ENCODE measurements around the gene DEUP1.

Gene DEUP1

DNA sequence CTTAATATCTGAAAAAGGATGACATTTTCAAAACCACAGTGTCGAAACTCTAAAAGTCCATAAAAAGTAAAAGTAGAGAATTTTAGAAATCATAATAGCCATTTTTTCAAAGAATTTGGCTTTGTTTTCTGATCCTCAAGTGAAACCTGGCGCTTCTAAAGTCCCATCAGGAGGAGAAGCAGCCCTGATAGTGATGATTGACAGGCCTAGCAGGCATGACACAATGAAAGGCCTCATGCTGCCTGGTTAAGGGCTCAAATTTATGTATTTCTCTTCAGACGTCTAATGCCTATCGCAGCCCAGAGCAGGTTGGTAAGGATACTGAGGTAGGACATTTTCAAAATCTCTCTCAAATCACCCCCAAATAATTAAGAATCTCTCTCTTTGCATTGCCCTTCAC is 3.9 kb upstream of the DEUP1 start:
- Mint-ChIP-seq H3K9me3 (no peaks in the 10 kb centered on the region), H3K36me3 (peaks cover 2% of the 10 kb centered on the region), H3K4me1 (peaks cover 10% of the 10 kb centered on the region), H3K4me3 (no peak overlapping the region), H3K27ac (no peak overlapping the region), H3K27me3 (peaks cover 34% of the 10 kb centered on the region)

DNA sequence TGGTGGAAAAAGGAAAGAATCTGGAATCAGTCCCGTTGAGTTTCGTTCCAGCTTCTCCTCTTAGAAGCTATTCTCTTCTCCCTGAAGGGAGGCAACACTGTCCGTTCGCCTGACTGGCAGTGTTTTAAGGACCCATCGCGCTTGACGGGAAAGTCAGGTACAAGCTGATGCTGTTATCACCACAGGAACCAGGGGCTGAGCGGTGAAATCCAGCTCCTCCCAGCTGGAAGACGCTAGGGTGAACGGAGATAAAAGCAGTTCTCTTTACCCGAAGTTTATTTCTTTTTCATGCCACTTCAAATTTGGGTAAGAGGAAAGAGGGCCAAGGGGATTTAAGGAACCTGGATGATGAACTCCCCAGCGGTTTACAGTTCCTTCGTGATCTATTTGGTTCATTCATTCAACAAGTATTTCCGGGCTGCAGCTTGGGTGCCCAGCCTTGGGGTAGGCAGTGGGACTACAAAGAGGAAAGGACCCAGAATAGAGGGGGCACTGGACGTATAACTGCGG is 551 bp upstream of the DEUP1 start:
- Mint-ChIP-seq H3K4me1 (peaks cover 10% of the 10 kb centered on the region), H3K9me3 (no peaks in the 10 kb centered on the region), H3K36me3 (peaks cover 2% of the 10 kb centered on the region), H3K27ac (no peak overlapping the region), H3K4me3 (no peak overlapping the region), H3K27me3 (peaks cover 38% of the 10 kb centered on the region)

DNA sequence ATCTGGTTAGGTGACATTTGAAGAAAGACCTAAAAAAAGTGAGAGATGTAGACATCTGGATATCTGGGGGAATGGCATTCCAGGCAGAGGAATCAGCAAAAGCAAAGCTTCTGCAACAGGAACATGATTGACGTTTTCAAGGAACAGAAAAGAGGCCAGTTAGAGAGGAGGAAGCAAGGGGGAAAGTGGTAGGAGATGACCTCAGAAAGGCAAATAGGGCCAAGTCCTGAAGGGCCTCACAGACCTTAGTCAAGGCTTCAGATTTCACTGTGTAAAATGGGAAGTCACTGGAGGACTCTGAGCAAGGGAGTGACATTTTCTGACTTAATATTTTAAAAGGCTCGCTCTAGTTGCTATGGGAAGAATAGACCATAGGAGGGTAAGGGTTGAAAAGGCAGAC is 9.7 kb downstream of the DEUP1 start:
- Mint-ChIP-seq H3K27me3 (peaks cover 2% of the 10 kb centered on the region), H3K36me3 (no peaks in the 10 kb centered on the region), H3K27ac (no peak overlapping the region), H3K4me1 (no peaks in the 10 kb centered on the region), H3K4me3 (no peak overlapping the region), H3K9me3 (no peaks in the 10 kb centered on the region)

DNA sequence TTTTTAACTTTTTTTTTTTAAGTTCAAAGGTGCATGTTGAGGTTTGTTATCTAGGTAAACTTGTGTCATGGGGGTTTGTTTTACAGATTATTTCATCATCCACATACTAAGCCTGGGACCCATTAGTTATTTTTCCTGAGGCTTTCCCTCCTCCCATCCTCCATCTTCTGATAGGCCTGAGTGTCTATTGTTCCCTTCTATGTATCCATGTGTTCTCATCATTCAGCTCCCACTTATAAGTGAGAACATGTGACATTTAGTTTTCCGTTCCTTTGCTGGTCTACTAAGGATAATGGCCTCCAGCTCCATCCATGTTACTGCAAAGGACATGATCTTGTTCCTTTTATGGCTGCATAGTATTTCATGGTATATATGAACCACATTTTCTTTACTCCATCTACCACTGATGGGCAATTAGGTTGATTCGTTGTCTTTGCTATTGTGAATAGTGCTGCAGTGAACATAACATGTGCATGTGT is 14.4 kb downstream of the DEUP1 start:
- H3K4me3 Mint-ChIP-seq = no peak overlapping the region
- no peaks in the 10 kb centered on the region for H3K4me1 Mint-ChIP-seq
- H3K9me3 Mint-ChIP-seq = no peaks in the 10 kb centered on the region
- no peak overlapping the region for H3K27ac Mint-ChIP-seq
- H3K27me3 Mint-ChIP-seq = peaks cover 5% of the 10 kb centered on the region
- no peaks in the 10 kb centered on the region for H3K36me3 Mint-ChIP-seq

DNA sequence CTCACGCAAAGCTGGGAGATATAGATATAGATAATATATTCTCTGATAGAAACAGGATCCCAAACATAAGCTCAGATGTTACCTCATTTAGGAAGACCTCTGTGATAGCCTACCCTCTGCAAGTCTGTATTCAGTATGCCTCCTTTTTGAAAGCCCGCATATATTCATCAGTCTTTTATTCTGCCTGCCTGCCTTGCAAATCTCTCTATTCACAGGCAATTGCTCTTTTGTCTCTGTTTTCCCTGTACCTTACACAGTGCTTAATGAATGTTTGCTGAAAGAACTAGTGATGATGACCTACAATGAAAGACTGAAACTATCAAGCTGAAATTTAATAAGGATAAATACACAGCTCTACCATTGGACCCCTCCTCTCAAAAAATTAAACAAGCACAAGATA is 18.4 kb downstream of the DEUP1 start:
- H3K27me3 Mint-ChIP-seq = peaks cover 5% of the 10 kb centered on the region
- no peaks in the 10 kb centered on the region for H3K9me3 Mint-ChIP-seq
- no peak overlapping the region for H3K27ac Mint-ChIP-seq
- no peaks in the 10 kb centered on the region for H3K36me3 Mint-ChIP-seq
- H3K4me3 Mint-ChIP-seq = no peak overlapping the region
- no peaks in the 10 kb centered on the region for H3K4me1 Mint-ChIP-seq

DNA sequence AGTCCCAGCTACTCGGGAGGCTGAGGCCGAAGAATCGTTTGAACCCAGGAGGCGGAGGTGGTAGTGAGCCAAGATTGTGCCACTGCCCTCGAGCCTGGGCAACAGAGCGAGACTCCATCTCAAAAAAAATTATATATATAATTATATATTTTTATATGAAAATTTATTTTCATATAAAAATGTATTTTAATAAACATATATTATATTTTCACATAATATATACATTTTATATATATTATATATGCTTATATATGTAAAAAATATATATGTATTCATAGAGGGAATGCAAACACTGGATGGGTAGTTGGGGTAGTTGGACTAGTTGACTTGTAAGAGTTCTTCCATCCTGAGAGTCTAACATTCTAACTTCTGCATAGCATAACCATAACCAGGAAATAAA is 20.3 kb downstream of the DEUP1 start:
- Mint-ChIP-seq H3K9me3 (no peaks in the 10 kb centered on the region), H3K27ac (no peak overlapping the region), H3K36me3 (no peaks in the 10 kb centered on the region), H3K4me1 (no peaks in the 10 kb centered on the region), H3K4me3 (no peak overlapping the region), H3K27me3 (peaks cover 5% of the 10 kb centered on the region)

DNA sequence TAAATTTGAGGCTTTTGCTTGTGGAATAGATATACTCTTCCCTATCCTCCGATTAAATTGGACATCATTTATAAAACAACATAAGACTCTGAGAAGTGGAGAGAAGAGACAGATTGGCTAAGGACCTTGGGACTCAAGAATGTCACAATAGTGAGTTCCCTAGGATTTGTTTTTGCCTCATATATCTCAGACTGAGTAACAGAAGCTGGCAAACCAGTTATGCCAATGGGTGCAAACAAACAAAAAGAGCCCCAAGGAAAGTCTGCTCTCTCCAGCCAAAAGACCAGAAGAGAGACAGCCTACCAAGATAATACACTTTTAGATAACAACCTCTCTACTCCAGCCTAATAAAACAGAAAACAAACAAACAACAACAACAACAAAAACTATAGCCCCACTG is 28.9 kb downstream of the DEUP1 start:
- H3K27me3 Mint-ChIP-seq = no peaks in the 10 kb centered on the region
- peaks cover 2% of the 10 kb centered on the region for H3K36me3 Mint-ChIP-seq
- H3K27ac Mint-ChIP-seq = no peak overlapping the region
- peaks cover 19% of the 10 kb centered on the region for H3K9me3 Mint-ChIP-seq
- no peaks in the 10 kb centered on the region for H3K4me1 Mint-ChIP-seq
- H3K4me3 Mint-ChIP-seq = no peak overlapping the region

DNA sequence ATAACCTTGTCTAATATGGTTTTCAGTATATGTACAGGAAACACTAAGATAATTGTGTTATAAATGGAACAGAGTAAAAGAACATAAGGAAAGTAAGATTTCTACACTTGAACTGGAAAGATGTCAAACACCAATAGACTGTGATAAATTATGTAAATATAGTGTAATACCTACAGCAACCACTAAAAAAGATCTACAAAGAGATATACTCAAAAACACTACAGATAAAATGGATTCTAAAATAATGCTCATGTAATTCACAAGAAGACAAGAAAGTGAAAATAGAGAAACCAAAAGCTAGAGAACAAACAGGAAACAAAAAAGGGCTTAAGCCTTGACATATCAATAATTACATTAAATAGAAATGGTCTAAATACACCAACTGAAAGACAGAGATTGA is 30.9 kb downstream of the DEUP1 start:
- peaks cover 2% of the 10 kb centered on the region for H3K27me3 Mint-ChIP-seq
- H3K36me3 Mint-ChIP-seq = peaks cover 2% of the 10 kb centered on the region
- no peak overlapping the region for H3K4me3 Mint-ChIP-seq
- no peaks in the 10 kb centered on the region for H3K4me1 Mint-ChIP-seq
- H3K9me3 Mint-ChIP-seq = peaks cover 19% of the 10 kb centered on the region
- H3K27ac Mint-ChIP-seq = no peak overlapping the region

DNA sequence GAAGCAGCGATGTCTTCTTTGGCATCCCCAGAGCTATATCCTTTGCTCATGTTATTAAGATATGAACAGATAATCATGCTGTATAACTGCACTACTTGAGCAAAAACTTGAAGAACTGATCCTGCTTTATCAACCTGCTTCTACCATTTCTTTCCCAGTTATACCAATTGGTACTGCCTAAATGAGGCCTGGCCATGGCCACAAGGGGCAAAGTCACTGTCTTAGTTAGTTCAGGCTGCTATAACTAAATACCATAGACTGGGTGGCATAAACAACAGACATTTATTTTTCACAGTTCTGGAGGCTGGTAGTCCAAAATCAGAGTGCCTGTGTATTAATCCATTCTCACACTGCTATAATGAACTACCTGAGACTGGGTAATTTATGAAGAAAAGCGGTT is 37.5 kb downstream of the DEUP1 start:
- peaks cover 2% of the 10 kb centered on the region for H3K27me3 Mint-ChIP-seq
- H3K4me3 Mint-ChIP-seq = no peak overlapping the region
- H3K4me1 Mint-ChIP-seq = no peaks in the 10 kb centered on the region
- H3K9me3 Mint-ChIP-seq = peaks cover 4% of the 10 kb centered on the region
- no peak overlapping the region for H3K27ac Mint-ChIP-seq
- no peaks in the 10 kb centered on the region for H3K36me3 Mint-ChIP-seq

DNA sequence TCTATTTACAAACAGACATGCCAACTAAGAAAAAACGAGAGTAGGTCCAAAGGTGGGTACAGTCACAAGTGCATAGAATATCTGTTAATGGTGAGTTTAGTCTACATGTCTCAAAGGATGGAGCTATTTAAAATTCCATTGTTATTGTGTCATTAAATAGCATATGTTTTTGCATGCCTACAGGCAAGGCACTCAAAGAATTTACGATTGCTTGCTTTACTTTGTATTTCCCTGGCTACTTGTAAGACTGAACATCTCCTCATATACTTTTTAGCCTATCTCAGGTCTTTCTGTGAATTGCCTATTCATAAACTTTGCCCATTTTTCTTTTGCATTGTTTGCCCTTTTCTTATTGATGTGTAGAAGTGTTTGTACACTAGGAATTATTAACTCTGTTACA is 39.7 kb downstream of the DEUP1 start:
- H3K27ac Mint-ChIP-seq = no peak overlapping the region
- no peaks in the 10 kb centered on the region for H3K27me3 Mint-ChIP-seq
- H3K4me1 Mint-ChIP-seq = no peaks in the 10 kb centered on the region
- peaks cover 4% of the 10 kb centered on the region for H3K9me3 Mint-ChIP-seq
- no peaks in the 10 kb centered on the region for H3K36me3 Mint-ChIP-seq
- H3K4me3 Mint-ChIP-seq = no peak overlapping the region

DNA sequence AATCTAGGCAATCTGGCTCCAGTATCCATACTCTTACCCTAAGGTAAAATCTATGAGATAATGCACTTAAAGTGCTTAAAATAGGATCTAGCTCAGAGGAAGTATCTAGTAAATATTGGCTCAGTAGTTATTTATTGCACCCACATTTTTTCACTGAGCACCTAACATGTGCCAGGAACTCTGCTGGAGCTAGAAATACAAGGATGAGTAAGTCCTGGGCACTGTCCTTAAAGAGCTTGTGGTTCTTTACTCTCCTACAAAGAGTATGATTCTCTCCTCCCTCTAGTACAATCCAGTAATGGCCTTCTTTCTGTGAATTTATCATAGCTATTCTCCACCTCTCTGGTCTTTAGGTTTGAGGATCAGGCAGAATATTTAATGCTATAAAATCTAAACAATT is 59.2 kb downstream of the DEUP1 start:
- peaks cover 6% of the 10 kb centered on the region for H3K27me3 Mint-ChIP-seq
- no peaks in the 10 kb centered on the region for H3K36me3 Mint-ChIP-seq
- no peak overlapping the region for H3K4me3 Mint-ChIP-seq
- H3K9me3 Mint-ChIP-seq = no peaks in the 10 kb centered on the region
- H3K4me1 Mint-ChIP-seq = no peaks in the 10 kb centered on the region
- H3K27ac Mint-ChIP-seq = no peak overlapping the region

DNA sequence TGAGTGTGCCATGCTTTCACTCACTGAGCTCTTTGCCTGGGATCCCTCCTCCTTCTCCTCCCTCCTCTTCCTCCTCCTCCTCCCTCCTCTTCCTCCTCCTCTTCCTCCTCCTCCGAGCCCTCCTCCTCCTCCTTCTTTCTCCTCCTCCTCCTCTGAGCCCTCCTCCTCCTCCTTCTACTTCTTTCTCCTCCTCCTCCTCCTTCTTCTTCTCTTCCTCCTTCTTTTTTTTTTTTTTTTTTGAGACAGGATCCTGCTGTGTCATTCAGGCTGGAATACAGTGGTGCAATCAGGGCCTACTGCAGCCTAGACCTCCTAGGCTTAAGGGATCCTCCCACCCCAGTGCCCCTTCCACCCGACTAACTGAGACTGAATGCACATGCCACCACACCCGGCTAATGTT is 62.3 kb downstream of the DEUP1 start:
- H3K36me3 Mint-ChIP-seq = no peaks in the 10 kb centered on the region
- no peaks in the 10 kb centered on the region for H3K4me1 Mint-ChIP-seq
- H3K9me3 Mint-ChIP-seq = no peaks in the 10 kb centered on the region
- H3K27ac Mint-ChIP-seq = no peak overlapping the region
- H3K27me3 Mint-ChIP-seq = peaks cover 10% of the 10 kb centered on the region
- H3K4me3 Mint-ChIP-seq = no peak overlapping the region

DNA sequence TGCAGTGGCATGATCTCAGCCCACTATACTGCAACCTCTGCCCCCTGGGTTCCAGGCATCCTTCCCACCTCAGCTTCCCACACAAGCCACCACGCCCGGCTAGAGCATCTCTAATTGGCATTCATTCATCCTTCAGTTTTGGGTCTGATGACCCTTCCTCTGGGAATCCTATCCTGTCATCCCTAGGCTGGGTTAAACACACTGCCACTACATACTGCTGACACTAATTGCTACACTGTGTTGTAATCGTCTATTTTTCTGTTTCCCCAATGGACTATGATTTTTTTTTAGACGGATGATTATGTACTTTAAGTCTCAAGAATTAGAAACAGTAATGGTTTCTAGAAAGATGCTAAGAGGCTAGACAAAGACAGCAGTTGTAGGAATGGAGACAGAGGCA is 62.8 kb downstream of the DEUP1 start:
- Mint-ChIP-seq H3K27me3 (peaks cover 8% of the 10 kb centered on the region), H3K9me3 (no peaks in the 10 kb centered on the region), H3K4me1 (no peaks in the 10 kb centered on the region), H3K27ac (no peak overlapping the region), H3K36me3 (no peaks in the 10 kb centered on the region), H3K4me3 (no peak overlapping the region)

DNA sequence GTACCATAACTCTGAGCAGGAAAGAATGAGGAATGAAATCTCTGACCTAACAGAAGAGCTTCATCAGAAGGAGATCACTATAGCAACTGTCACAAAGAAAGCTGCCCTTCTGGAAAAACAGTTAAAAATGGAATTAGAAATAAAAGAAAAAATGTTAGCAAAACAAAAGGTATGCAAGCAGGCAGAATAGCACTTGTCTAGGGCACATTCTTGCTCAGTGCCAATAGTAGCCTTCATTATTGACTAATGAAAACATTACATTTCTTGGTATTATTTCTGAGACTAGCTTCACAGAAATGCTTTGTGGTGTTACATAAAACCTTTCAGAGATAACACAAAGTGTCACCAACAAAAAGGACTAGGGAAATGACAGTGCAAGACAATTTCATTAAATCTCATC is 63.9 kb downstream of the DEUP1 start:
- Mint-ChIP-seq H3K27me3 (peaks cover 5% of the 10 kb centered on the region), H3K4me3 (no peak overlapping the region), H3K4me1 (no peaks in the 10 kb centered on the region), H3K36me3 (no peaks in the 10 kb centered on the region), H3K27ac (no peak overlapping the region), H3K9me3 (no peaks in the 10 kb centered on the region)

DNA sequence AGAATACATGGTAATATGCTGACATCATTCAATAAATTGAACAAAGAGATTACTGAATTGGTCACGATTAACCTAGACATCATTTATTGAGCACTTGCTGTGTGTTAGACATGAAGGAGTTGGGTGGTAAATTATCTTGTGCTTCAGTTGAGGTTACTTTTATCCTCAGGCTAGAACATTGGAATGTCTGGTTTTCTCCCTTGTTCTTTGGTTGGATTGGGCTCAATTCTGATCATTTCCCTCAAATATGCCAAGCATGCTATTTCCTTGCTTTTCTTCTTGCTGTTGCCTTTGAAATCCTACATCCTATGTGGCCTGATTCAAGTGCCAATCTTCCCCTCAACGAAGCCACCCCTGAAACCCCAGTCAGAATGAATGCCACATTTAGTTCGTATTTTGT is 65.8 kb downstream of the DEUP1 start:
- no peaks in the 10 kb centered on the region for H3K9me3 Mint-ChIP-seq
- no peak overlapping the region for H3K27ac Mint-ChIP-seq
- no peaks in the 10 kb centered on the region for H3K4me1 Mint-ChIP-seq
- H3K27me3 Mint-ChIP-seq = peaks cover 9% of the 10 kb centered on the region
- H3K36me3 Mint-ChIP-seq = no peaks in the 10 kb centered on the region
- H3K4me3 Mint-ChIP-seq = no peak overlapping the region

DNA sequence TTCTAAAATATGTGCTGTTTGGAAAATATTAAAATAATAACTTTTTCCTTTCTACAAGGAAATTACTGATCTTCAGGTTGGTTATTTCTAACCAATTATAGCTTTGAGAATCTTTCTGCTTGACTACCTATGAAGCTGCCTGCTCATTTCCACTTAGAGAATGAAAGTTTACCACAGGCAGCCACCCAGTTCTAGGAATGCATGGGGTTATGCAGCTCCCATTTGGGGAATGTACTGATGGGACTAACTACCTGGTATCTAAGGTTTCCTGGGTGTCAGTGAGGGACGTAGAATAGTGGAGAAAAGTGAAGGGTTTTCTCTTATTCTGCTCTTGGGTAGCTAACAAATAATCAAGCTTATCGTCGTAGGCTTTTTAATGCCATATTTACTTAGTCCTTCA is 73.4 kb downstream of the DEUP1 start:
- H3K27ac Mint-ChIP-seq = no peak overlapping the region
- no peaks in the 10 kb centered on the region for H3K9me3 Mint-ChIP-seq
- H3K27me3 Mint-ChIP-seq = peaks cover 7% of the 10 kb centered on the region
- H3K36me3 Mint-ChIP-seq = no peaks in the 10 kb centered on the region
- H3K4me3 Mint-ChIP-seq = no peak overlapping the region
- no peaks in the 10 kb centered on the region for H3K4me1 Mint-ChIP-seq

DNA sequence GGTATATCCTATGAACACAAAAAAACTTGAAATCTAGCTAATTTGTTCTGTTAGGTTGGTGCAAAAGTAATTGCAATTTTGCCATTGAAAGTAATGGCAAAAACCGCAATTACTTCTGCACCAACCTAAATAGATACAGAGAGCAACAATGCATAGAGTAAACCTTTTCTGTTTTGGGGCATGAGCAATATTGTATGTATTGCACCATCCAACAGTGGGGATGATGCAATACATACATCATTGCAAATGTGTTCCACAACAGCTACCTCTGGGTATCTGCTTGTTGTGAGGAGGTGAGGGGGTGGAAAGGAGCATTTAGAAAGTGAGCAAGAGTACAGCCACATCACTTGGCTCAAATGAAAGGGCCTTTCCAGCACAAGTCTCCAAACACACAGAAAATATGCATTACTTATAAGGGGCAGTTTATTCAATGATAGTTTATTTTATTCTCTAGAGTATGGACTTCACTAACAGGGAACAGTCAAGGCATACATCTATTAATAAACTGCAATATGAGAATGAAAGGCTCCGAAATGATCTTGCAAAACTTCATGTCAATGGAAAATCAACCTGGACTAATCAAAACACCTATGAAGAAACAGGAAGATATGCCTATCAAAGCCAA is 77.3 kb downstream of the DEUP1 start:
- Mint-ChIP-seq H3K4me3 (no peak overlapping the region), H3K9me3 (no peaks in the 10 kb centered on the region), H3K27ac (no peak overlapping the region), H3K27me3 (peaks cover 2% of the 10 kb centered on the region), H3K4me1 (no peaks in the 10 kb centered on the region), H3K36me3 (no peaks in the 10 kb centered on the region)
